Glutamatergic neuron (in vitro differentiated cells): ENCODE results near the gene WDR75. TPM values are rescaled to one million over a fixed set of nuclear protein-coding genes. Genes with fewer than 3 reads are reported as not detected.
"Not testable (repeated sequence)": the region's sequence is repeated elsewhere in the genome, so short reads cannot be mapped to it uniquely, and the experiment has no call there.

ENCODE experiments used
- DNase-seq: peaks from one replicate; pipeline ENCODE4 v3.0.0; 2022
- H3K27ac Mint-ChIP-seq: one replicate; pipeline ENCODE4 v1.8.0; 2020; ENCODE audit warnings: mild to moderate bottlenecking, mixed read lengths, inconsistent platforms; ENCODE audit not compliant: unreplicated experiment
- H3K27me3 Mint-ChIP-seq: one replicate; pipeline ENCODE4 v1.8.0; 2020; ENCODE audit warnings: mild to moderate bottlenecking, moderate library complexity, mixed read lengths, inconsistent platforms; ENCODE audit not compliant: unreplicated experiment
- H3K36me3 Mint-ChIP-seq: one replicate; pipeline ENCODE4 v1.8.0; 2020; ENCODE audit warnings: mild to moderate bottlenecking, mixed read lengths, inconsistent platforms; ENCODE audit not compliant: unreplicated experiment
- H3K4me1 Mint-ChIP-seq: one replicate; pipeline ENCODE4 v1.8.0; 2020; ENCODE audit warnings: mild to moderate bottlenecking, low read depth, mixed read lengths, inconsistent platforms; ENCODE audit not compliant: unreplicated experiment
- H3K4me3 Mint-ChIP-seq: one replicate; pipeline ENCODE4 v1.8.0; 2020; ENCODE audit warnings: mild to moderate bottlenecking, mixed read lengths, inconsistent platforms; ENCODE audit not compliant: unreplicated experiment
- H3K9me3 Mint-ChIP-seq: one replicate; pipeline ENCODE4 v1.8.0; 2020; ENCODE audit warnings: mild to moderate bottlenecking, moderate library complexity, mixed read lengths, inconsistent platforms; ENCODE audit not compliant: unreplicated experiment
- CTCF ChIP-seq: fragments of 200-600 bp; sonication (generic); IDR thresholded peaks from one replicate; pipeline ENCODE4 v1.5.0; 2021; ENCODE audit not compliant: partially characterized antibody, unreplicated experiment
- total RNA-seq: library from RNA; stranded (reverse); fragmentation: NEBNext Ultra II Directional; extraction: Animal tissue kit (Norgen Biotek cat#: 25700); gene quantifications from one replicate; pipeline ENCODE4 v1.2.1, GENCODE V29; 2021; ENCODE audit not compliant: unreplicated experiment

Gene WDR75
- total RNA-seq, 1 donor from 2014 or later: 41.4 TPM

- TF ChIP-seq CTCF: no peak
- Mint-ChIP-seq H3K4me1 (no peaks in the 10 kb centered on the region), H3K4me3 (no peak overlapping the region), H3K27ac (no peak overlapping the region), H3K27me3 (peaks cover 2% of the 10 kb centered on the region), H3K9me3 (no peaks in the 10 kb centered on the region), H3K36me3 (no peaks in the 10 kb centered on the region)
- no peak for DNase-seq
Observed at GRCh38 chr2:189425676-189426075, 15.6 kb upstream of the WDR75 start.

- no peak overlapping the region for H3K27ac Mint-ChIP-seq
- H3K4me3 Mint-ChIP-seq: no peak overlapping the region
- H3K4me1 Mint-ChIP-seq: no peaks in the 10 kb centered on the region
- H3K9me3 Mint-ChIP-seq: no peaks in the 10 kb centered on the region
- H3K27me3 Mint-ChIP-seq: no peaks in the 10 kb centered on the region
- TF ChIP-seq CTCF: no peak
- H3K36me3 Mint-ChIP-seq: no peaks in the 10 kb centered on the region
- DNase-seq: no peak
Observed at GRCh38 chr2:189426886-189427285, 14.4 kb upstream of the WDR75 start.

- TF ChIP-seq CTCF: no peak
- no peak for DNase-seq
- no peak overlapping the region for H3K4me3 Mint-ChIP-seq
- H3K27me3 Mint-ChIP-seq: peaks cover 2% of the 10 kb centered on the region
- no peaks in the 10 kb centered on the region for H3K36me3 Mint-ChIP-seq
- H3K9me3 Mint-ChIP-seq: peaks cover 2% of the 10 kb centered on the region
- no peaks in the 10 kb centered on the region for H3K4me1 Mint-ChIP-seq
- no peak overlapping the region for H3K27ac Mint-ChIP-seq
Observed at GRCh38 chr2:189427872-189428271, 13.4 kb upstream of the WDR75 start.

- H3K36me3 Mint-ChIP-seq, H3K27ac Mint-ChIP-seq, H3K27me3 Mint-ChIP-seq, H3K4me3 Mint-ChIP-seq, DNase-seq, H3K4me1 Mint-ChIP-seq, H3K9me3 Mint-ChIP-seq: not testable (repeated sequence)
Observed at GRCh38 chr2:189430448-189430847, 10.8 kb upstream of the WDR75 start.

- H3K9me3 Mint-ChIP-seq, H3K27ac Mint-ChIP-seq, H3K36me3 Mint-ChIP-seq, DNase-seq, H3K4me3 Mint-ChIP-seq, H3K4me1 Mint-ChIP-seq, H3K27me3 Mint-ChIP-seq: not testable (repeated sequence)
Observed at GRCh38 chr2:189435803-189436202, 5.5 kb upstream of the WDR75 start.

GRCh38 chr2:189437926-189438325 is 3.3 kb upstream of the WDR75 start:
- Mint-ChIP-seq H3K4me3 (no peak overlapping the region), H3K9me3 (peaks cover 6% of the 10 kb centered on the region), H3K36me3 (no peaks in the 10 kb centered on the region), H3K4me1 (no peaks in the 10 kb centered on the region), H3K27ac (no peak overlapping the region), H3K27me3 (no peaks in the 10 kb centered on the region)
- DNase-seq: no peak
- no peak for TF ChIP-seq CTCF
